NCI-H2196 treated with DMSO at 0.1 percent for 48 hours (cell line): ENCODE measurements around the gene USP25.

Experiments used
- DNase-seq: peaks from one replicate; lab custom pipeline; 2025; ENCODE audit not compliant: unreplicated experiment; lab: John Stamatoyannopoulos, UW

USP25 gene

GRCh38 chr21:15809065-15809464, 79.3 kb downstream of the USP25 start:
- DNase-seq, result no peak

GRCh38 chr21:15809818-15810217, 80.0 kb downstream of the USP25 start:
- DNase-seq, result no peak

GRCh38 chr21:15815285-15815684, 85.5 kb downstream of the USP25 start:
- DNase-seq, result no peak

- DNase-seq, result no peak
Measured at GRCh38 chr21:15820327-15820726, 90.5 kb downstream of the USP25 start.

GRCh38 chr21:15820852-15821379, 91.1 kb downstream of the USP25 start:
- DNase-seq, result no peak

- DNase-seq, result no peak
Measured at GRCh38 chr21:15823486-15824150, 93.8 kb downstream of the USP25 start.

- DNase-seq, result no peak
Measured at GRCh38 chr21:15825700-15826099, 95.9 kb downstream of the USP25 start.

- DNase-seq, result no peak
Measured at GRCh38 chr21:15826147-15826780, 96.5 kb downstream of the USP25 start.

- DNase-seq, result no peak
Measured at GRCh38 chr21:15826908-15827601, 97.3 kb downstream of the USP25 start.

GRCh38 chr21:15831497-15831896, 101.7 kb downstream of the USP25 start:
- DNase-seq, result no peak

- no peak for DNase-seq
Measured at GRCh38 chr21:15837645-15838044, 107.9 kb downstream of the USP25 start.

GRCh38 chr21:15839026-15839425, 109.2 kb downstream of the USP25 start:
- DNase-seq, result no peak

GRCh38 chr21:15839601-15840000, 109.8 kb downstream of the USP25 start:
- no peak for DNase-seq

GRCh38 chr21:15840406-15840805, 110.6 kb downstream of the USP25 start:
- DNase-seq, result no peak

- DNase-seq, result no peak
Measured at GRCh38 chr21:15841856-15842564, 112.2 kb downstream of the USP25 start.

- no peak for DNase-seq
Measured at GRCh38 chr21:15842565-15842880, 112.7 kb downstream of the USP25 start.

- no peak for DNase-seq
Measured at GRCh38 chr21:15843766-15844165, 114.0 kb downstream of the USP25 start.

GRCh38 chr21:15848634-15849560, 119.1 kb downstream of the USP25 start:
- DNase-seq, result no peak

GRCh38 chr21:15849927-15850326, 120.1 kb downstream of the USP25 start:
- DNase-seq, result no peak

- no peak for DNase-seq
Measured at GRCh38 chr21:15850645-15851044, 120.9 kb downstream of the USP25 start.

GRCh38 chr21:15852146-15852545, 122.4 kb downstream of the USP25 start:
- no peak for DNase-seq
